B cell (primary cell): ENCODE data around the gene IL10RA.

ENCODE experiments used
- CTCF ChIP-seq: fragments of 200-600 bp; IDR thresholded peaks from one replicate; pipeline ENCODE4 v1.8.0; 2022; ENCODE audit warnings: antibody characterized with exemption, mild to moderate bottlenecking
- EZH2 ChIP-seq: IDR thresholded peaks from 2 replicates; pipeline ENCODE4 v1.6.1; 2012; ENCODE audit warnings: borderline replicate concordance, low read depth, mild to moderate bottlenecking, moderate library complexity, low read length; ENCODE audit not compliant: insufficient read depth, poor library complexity, severe bottlenecking

GRCh38 chr11:118045191-118045590 is 59.0 kb downstream of the IL10RA start:
- TF ChIP-seq CTCF (no peak), EZH2 (no peak)
